Nephron (organoid): ENCODE measurements around the gene CCNY.
A peak's percentile ranks its signal among the peaks of the same experiment; 100 is the strongest.

Experiments used
- H3K27ac Mint-ChIP-seq, 3 experiments: 2 replicates each; pipeline ENCODE4 v1.8.0; 2020; ENCODE audit warnings: mixed read lengths in 3 of 3, mild to moderate bottlenecking in 2 of 3, moderate library complexity in 1 of 3
- H3K27me3 Mint-ChIP-seq: 2 replicates; pipeline ENCODE4 v1.8.0; 2021; ENCODE audit warnings: low read depth, mild to moderate bottlenecking, moderate library complexity, mixed read lengths
- H3K36me3 Mint-ChIP-seq: 2 replicates; pipeline ENCODE4 v1.8.0; 2020; ENCODE audit warnings: low read depth, mixed read lengths
- H3K4me1 Mint-ChIP-seq: 2 replicates; pipeline ENCODE4 v1.8.0; 2020; ENCODE audit warnings: mixed read lengths
- H3K4me3 Mint-ChIP-seq, 3 experiments: 2 replicates each; pipeline ENCODE4 v1.8.0; 2020; ENCODE audit warnings: mild to moderate bottlenecking in 3 of 3, mixed read lengths in 3 of 3, moderate library complexity in 2 of 3
- H3K9me3 Mint-ChIP-seq: 2 replicates; pipeline ENCODE4 v1.8.0; 2020; ENCODE audit warnings: mixed read lengths
- TF ChIP-seq, protein P1 (sequence below), 3 experiments: fragments of 200-600 bp; sonication (generic); IDR thresholded peaks; one replicate each; pipeline ENCODE4 v1.5.0; 2021; ENCODE audit warnings: antibody characterized with exemption in 3 of 3; ENCODE audit not compliant: unreplicated experiment in 3 of 3

CCNY gene

GRCh38 chr10:35409808-35410207, 73.5 kb downstream of the CCNY start:
- Mint-ChIP-seq H3K27me3 (no peaks in the 10 kb centered on the region), H3K27ac (peak overlapping the region in 1 of 3 experiments; percentile 68), H3K9me3 (no peaks in the 10 kb centered on the region), H3K4me3 (no peak overlapping the region), H3K36me3 (no peaks in the 10 kb centered on the region), H3K4me1 (peaks cover 51% of the 10 kb centered on the region)
- TF ChIP-seq, protein P1, sequence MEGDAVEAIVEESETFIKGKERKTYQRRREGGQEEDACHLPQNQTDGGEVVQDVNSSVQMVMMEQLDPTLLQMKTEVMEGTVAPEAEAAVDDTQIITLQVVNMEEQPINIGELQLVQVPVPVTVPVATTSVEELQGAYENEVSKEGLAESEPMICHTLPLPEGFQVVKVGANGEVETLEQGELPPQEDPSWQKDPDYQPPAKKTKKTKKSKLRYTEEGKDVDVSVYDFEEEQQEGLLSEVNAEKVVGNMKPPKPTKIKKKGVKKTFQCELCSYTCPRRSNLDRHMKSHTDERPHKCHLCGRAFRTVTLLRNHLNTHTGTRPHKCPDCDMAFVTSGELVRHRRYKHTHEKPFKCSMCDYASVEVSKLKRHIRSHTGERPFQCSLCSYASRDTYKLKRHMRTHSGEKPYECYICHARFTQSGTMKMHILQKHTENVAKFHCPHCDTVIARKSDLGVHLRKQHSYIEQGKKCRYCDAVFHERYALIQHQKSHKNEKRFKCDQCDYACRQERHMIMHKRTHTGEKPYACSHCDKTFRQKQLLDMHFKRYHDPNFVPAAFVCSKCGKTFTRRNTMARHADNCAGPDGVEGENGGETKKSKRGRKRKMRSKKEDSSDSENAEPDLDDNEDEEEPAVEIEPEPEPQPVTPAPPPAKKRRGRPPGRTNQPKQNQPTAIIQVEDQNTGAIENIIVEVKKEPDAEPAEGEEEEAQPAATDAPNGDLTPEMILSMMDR (IDR thresholded peaks at IDR 0.05; ENCODE audit: unreplicated experiment in 3 of 3), result no peak

DNA sequence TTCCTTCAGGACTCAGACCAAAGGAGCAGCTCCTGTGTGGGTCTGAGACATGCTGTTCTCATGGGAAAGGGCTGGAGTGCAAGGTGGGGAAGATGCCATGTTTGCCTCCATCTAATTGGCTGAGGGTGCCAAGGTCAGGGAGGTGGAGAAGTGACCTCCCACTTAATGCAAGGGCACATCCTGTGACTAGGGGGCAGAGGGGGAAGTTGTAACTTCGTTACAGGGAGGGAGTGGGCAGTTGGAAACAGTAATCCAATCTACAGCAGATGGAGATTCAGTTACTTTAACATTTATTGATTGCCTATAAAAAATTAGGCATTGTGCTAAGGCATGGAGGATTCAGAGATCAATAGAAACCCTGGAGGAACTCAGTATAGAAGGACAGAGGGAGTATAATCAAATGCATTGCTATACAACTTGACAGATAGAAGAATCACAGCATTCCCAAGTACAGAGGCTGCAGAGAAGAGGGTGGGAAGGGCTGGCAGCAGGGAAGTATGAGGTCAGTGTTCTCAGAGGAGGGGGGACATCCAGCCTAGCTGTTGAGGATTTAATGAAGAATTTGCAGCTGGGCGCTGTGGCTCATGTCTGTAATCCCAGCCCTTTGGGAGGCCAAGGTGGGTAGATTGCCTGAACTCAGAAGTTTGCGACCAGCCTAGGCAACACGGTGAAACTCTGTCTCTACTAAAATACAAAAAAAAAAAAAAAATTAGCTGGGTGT, 75.9 kb downstream of the CCNY start:
- Mint-ChIP-seq H3K9me3 (no peaks in the 10 kb centered on the region), H3K36me3 (no peaks in the 10 kb centered on the region), H3K4me3 (no peak overlapping the region), H3K27ac (no peak overlapping the region), H3K4me1 (peaks cover 68% of the 10 kb centered on the region), H3K27me3 (no peaks in the 10 kb centered on the region)
- TF ChIP-seq, protein P1 (IDR thresholded peaks at IDR 0.05; ENCODE audit: unreplicated experiment in 3 of 3), result no peak

GRCh38 chr10:35412900-35413491, 76.7 kb downstream of the CCNY start:
- Mint-ChIP-seq H3K4me3 (no peak overlapping the region), H3K27ac (no peak overlapping the region), H3K27me3 (no peaks in the 10 kb centered on the region), H3K4me1 (peaks cover 68% of the 10 kb centered on the region), H3K9me3 (no peaks in the 10 kb centered on the region), H3K36me3 (no peaks in the 10 kb centered on the region)
- TF ChIP-seq, protein P1 (IDR thresholded peaks at IDR 0.05; ENCODE audit: unreplicated experiment in 3 of 3), result no peak

- Mint-ChIP-seq H3K4me1 (peaks cover 65% of the 10 kb centered on the region), H3K27ac (no peak overlapping the region), H3K9me3 (no peaks in the 10 kb centered on the region), H3K27me3 (no peaks in the 10 kb centered on the region), H3K36me3 (no peaks in the 10 kb centered on the region), H3K4me3 (no peak overlapping the region)
- TF ChIP-seq, protein P1 (IDR thresholded peaks at IDR 0.05; ENCODE audit: unreplicated experiment in 3 of 3), result no peak
Observed at GRCh38 chr10:35413985-35414861, 77.9 kb downstream of the CCNY start.

DNA sequence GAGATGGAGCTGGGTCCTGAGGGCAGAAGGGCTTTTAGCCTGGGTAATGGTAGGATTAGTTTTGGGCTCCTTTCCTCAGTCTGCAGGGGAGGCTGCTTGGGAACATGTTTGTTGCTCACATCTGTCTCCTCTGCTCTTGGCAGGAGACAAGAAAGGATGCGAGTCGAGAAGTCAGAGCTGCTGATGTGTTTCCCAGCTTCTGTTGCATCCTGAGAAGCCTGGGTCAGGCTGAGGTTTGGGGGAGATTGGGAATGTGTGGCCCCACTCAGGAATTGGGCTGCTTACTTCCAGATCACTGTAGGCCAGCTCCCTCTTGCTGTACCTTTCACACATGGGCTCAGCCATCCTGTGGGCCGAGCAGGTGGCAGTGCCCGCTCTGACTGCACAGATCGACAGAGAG, 79.2 kb downstream of the CCNY start:
- H3K27ac Mint-ChIP-seq, result no peak overlapping the region
- no peaks in the 10 kb centered on the region for H3K9me3 Mint-ChIP-seq
- H3K27me3 Mint-ChIP-seq, result no peaks in the 10 kb centered on the region
- peaks cover 65% of the 10 kb centered on the region for H3K4me1 Mint-ChIP-seq
- H3K36me3 Mint-ChIP-seq, result no peaks in the 10 kb centered on the region
- TF ChIP-seq, protein P1 (IDR thresholded peaks at IDR 0.05; ENCODE audit: unreplicated experiment in 3 of 3), result no peak
- no peak overlapping the region for H3K4me3 Mint-ChIP-seq
